ENCODE data around the gene SENP2. TPM values are rescaled to one million over a fixed set of nuclear protein-coding genes. Genes with fewer than 3 reads are reported as not detected.

SENP2 gene
- total and polyA plus RNA-seq, 9 donors = 16.0 to 51.6 (median 43.5) TPM

DNA sequence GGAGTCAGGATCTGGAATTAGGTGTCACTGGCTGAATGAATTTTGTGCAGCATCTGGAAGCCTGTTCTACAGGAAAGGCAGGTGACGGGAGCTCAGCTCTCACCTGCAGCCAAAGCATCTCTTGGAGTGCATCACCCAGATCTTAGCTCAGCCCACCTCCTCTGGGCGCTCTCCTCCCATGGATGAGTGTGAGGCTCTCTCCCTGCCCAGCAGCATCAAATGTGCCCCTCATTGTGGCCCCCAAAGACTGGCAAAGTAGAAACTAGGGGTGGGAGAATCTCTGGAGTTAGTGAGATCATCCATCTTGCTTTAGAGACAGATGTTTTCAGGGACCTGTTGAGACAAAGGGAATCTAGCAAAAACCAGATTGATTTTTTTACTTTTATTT lies 68.7 kb downstream of the SENP2 start:
- Histone ChIP-seq H3K4me3 (no peak overlapping the region), H3K4me1 (ENCODE audit: insufficient read depth) (peaks cover 13% of the 10 kb centered on the region), H3K27ac (peak overlapping the region in 1 of 2 donors; percentile 83), H3K36me3 (no peaks in the 10 kb centered on the region), H3K27me3 (no peaks in the 10 kb centered on the region), H3K9me3 (no peaks in the 10 kb centered on the region)
- intact Hi-C loops (cut with DNase I) = loop anchor here in 1 of 4 donors (5.0 kb wide), 1 partner anchor 283 kb away; the partner anchor contains the start of gene TRA2B
- DNase-seq = no peak
- TF ChIP-seq CTCF (IDR thresholded peaks at IDR 0.05) (no peak), EP300 (IDR thresholded peaks at IDR 0.05) (no peak), POLR2A (IDR thresholded peaks at IDR 0.05) (no peak)
- 99 to 100% (median 100%) methylated on average over 2 of the region's 2 CpGs for WGBS, 3 donors

- no peaks in the 10 kb centered on the region for H3K27me3 ChIP-seq
- no peaks in the 10 kb centered on the region for H3K9me3 ChIP-seq
- peak; percentile 38 to 59 (median 50) for DNase-seq
- H3K36me3 ChIP-seq = no peaks in the 10 kb centered on the region
- H3K27ac ChIP-seq = peak overlapping the region; percentile 50 to 83
- no peak for TF ChIP-seq CTCF (IDR thresholded peaks at IDR 0.05)
- peak; percentile 7 for TF ChIP-seq EP300 (IDR thresholded peaks at IDR 0.05)
- peaks cover 13% of the 10 kb centered on the region for H3K4me1 ChIP-seq (ENCODE audit: insufficient read depth)
- intact Hi-C loops (cut with DNase I) = loop anchor here in 1 of 4 donors (5.0 kb wide), 1 partner anchor 282 kb away; the partner anchor contains the start of gene TRA2B
- 55 to 67% (median 57%) methylated on average over 12 of the region's 12 CpGs for WGBS, 3 donors
- H3K4me3 ChIP-seq = no peak overlapping the region
Observed at GRCh38 chr3:185655426-185656320, 69.6 kb downstream of the SENP2 start.

DNA sequence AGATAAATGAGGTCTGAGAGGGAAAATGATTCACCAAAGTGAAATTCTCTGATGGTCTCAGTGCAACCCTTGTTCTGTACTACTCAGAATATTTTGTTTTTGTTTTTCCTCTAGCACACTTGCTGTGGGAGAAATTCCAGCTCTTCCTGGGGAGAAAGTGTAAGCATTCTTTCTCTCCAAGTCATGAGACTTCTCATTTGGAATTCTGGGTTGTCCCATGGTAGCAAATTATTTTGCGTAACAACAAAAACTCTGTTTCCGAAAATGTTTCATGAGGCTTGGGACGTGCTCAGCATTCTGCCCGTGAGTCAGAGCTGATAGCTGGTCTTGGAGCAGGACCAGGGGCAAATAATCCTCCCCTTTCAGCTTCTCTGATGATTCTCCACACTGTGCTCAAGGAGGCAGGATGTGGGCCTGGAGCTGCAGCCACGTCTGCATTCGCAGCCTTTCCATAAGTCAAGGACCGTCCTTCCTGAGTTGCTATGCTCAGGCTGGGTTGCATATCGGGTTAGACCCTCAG lies 70.3 kb downstream of the SENP2 start:
- intact Hi-C loops (cut with DNase I) = loop anchor here in 1 of 4 donors (5.0 kb wide), 1 partner anchor 281 kb away; the partner anchor contains the start of gene TRA2B
- Histone ChIP-seq H3K4me1 (ENCODE audit: insufficient read depth) (peaks cover 13% of the 10 kb centered on the region), H3K27ac (peak overlapping the region; percentile 74 to 83), H3K4me3 (no peak overlapping the region), H3K27me3 (no peaks in the 10 kb centered on the region), H3K36me3 (no peaks in the 10 kb centered on the region), H3K9me3 (no peaks in the 10 kb centered on the region)
- peak; percentile 51 for TF ChIP-seq POLR2A (IDR thresholded peaks at IDR 0.05)
- TF ChIP-seq EP300 (IDR thresholded peaks at IDR 0.05) = peak; percentile 81
- no peak for TF ChIP-seq CTCF (IDR thresholded peaks at IDR 0.05)
- DNase-seq = peak; percentile 80 to 89 (median 80)
- WGBS, 3 donors = 2 to 5% (median 5%) methylated on average over 8 of the region's 8 CpGs

- no peak overlapping the region for H3K4me3 ChIP-seq
- TF ChIP-seq EP300 (IDR thresholded peaks at IDR 0.05) (no peak), CTCF (IDR thresholded peaks at IDR 0.05) (no peak), POLR2A (IDR thresholded peaks at IDR 0.05) (no peak)
- no peaks in the 10 kb centered on the region for H3K36me3 ChIP-seq
- H3K27me3 ChIP-seq = no peaks in the 10 kb centered on the region
- H3K4me1 ChIP-seq (ENCODE audit: insufficient read depth) = peaks cover 13% of the 10 kb centered on the region
- no peaks in the 10 kb centered on the region for H3K9me3 ChIP-seq
- intact Hi-C loops (cut with DNase I) = loop anchor here in 1 of 4 donors (5.0 kb wide), 1 partner anchor 280 kb away; the partner anchor contains the start of gene TRA2B
- 90 to 95% (median 93%) methylated on average over 12 of the region's 12 CpGs for WGBS, 3 donors
- H3K27ac ChIP-seq = peak overlapping the region; percentile 74 to 83
- no peak for DNase-seq
Observed at GRCh38 chr3:185657211-185657610, 71.1 kb downstream of the SENP2 start.
